Esophagus (tissue), 2 donors: Measurements from ENCODE around the gene AGBL1. TPM values are rescaled to one million over a fixed set of nuclear protein-coding genes. Genes with fewer than 3 reads are reported as not detected.

Experiments used
- H3K27ac ChIP-seq, 2 donors: one replicate each; pipeline ENCODE4 v1.5.1; 2013; ENCODE audit warnings: low read depth in 2 of 2, mild to moderate bottlenecking in 2 of 2, inconsistent platforms in 1 of 2, low read length in 1 of 2, moderate library complexity in 1 of 2
- H3K27me3 ChIP-seq, 2 donors: one replicate each; pipeline ENCODE4 v1.6.1; 2013; ENCODE audit warnings: low read length in 2 of 2, control low read depth in 1 of 2, mild to moderate bottlenecking in 1 of 2; ENCODE audit not compliant: insufficient read depth in 2 of 2, control insufficient read depth in 1 of 2
- H3K36me3 ChIP-seq, 2 donors: one replicate each; pipeline ENCODE4 v1.6.1; 2013; ENCODE audit warnings: low read length in 1 of 2; ENCODE audit not compliant: control insufficient read depth in 2 of 2, insufficient read depth in 2 of 2
- H3K4me1 ChIP-seq, 2 donors: one replicate each; pipeline ENCODE4 v1.6.1; 2013; ENCODE audit warnings: low read length in 1 of 2; ENCODE audit not compliant: control insufficient read depth in 2 of 2, insufficient read depth in 2 of 2
- H3K4me3 ChIP-seq, 2 donors: one replicate each; pipeline ENCODE4 v1.5.1; 2013; ENCODE audit warnings: low read length in 2 of 2, mild to moderate bottlenecking in 2 of 2, low read depth in 1 of 2, moderate library complexity in 1 of 2
- H3K9me3 ChIP-seq, 2 donors: one replicate each; pipeline ENCODE4 v1.6.1; 2013; ENCODE audit warnings: mild to moderate bottlenecking in 2 of 2, low read depth in 1 of 2, low read length in 1 of 2, moderate library complexity in 1 of 2; ENCODE audit not compliant: control insufficient read depth in 2 of 2, insufficient read depth in 1 of 2
- WGBS, 2 donors: extraction: QIAGEN DNeasy Blood & Tissue Kit; methylation state at CpG; one replicate each; pipeline ENCODE4 v1.1.7; 2013; 5-methylcytosine and 5-hydroxymethylcytosine counted together
- polyA plus RNA-seq, 2 donors: library from polyadenylated mRNA; stranded (reverse); fragments of 200-250 nt; gene quantifications; one replicate each; pipeline ENCODE4 v1.2.3, GENCODE V29; 2013
- donor health status: healthy with polysubstance abuse.
- donor health status: Bipolar disorder and iron deficiency.

AGBL1 gene
- polyA plus RNA-seq, 2 donors: 0.01 TPM; not detected in 1

GRCh38 chr15:86846036-86846435 lies 766.4 kb downstream of the AGBL1 start:
- peaks cover 0 to 2% of the 10 kb centered on the region in 2 donors for H3K9me3 ChIP-seq
- H3K27ac ChIP-seq: no peak overlapping the region
- H3K4me1 ChIP-seq: no peaks in the 10 kb centered on the region
- H3K4me3 ChIP-seq: no peak overlapping the region
- H3K27me3 ChIP-seq: no peaks in the 10 kb centered on the region
- H3K36me3 ChIP-seq: no peaks in the 10 kb centered on the region
- WGBS, 2 donors: 72 to 79% methylated on average over 2 of the region's 2 CpGs

- Histone ChIP-seq H3K36me3 (no peaks in the 10 kb centered on the region), H3K4me1 (no peaks in the 10 kb centered on the region), H3K4me3 (no peak overlapping the region), H3K27me3 (no peaks in the 10 kb centered on the region), H3K9me3 (peaks cover 0 to 2% of the 10 kb centered on the region in 2 donors), H3K27ac (no peak overlapping the region)
- WGBS, 2 donors: 89 to 91% methylated on average over 5 of the region's 5 CpGs
Observed at GRCh38 chr15:86849136-86849535, 769.5 kb downstream of the AGBL1 start.

GRCh38 chr15:86849558-86850285 lies 770.1 kb downstream of the AGBL1 start:
- Histone ChIP-seq H3K4me3 (no peak overlapping the region), H3K27me3 (no peaks in the 10 kb centered on the region), H3K36me3 (no peaks in the 10 kb centered on the region), H3K4me1 (no peaks in the 10 kb centered on the region), H3K27ac (no peak overlapping the region), H3K9me3 (peaks cover 0 to 2% of the 10 kb centered on the region in 2 donors)
- WGBS, 2 donors: 87 to 91% methylated on average over 6 of the region's 6 CpGs

- Histone ChIP-seq H3K27me3 (no peaks in the 10 kb centered on the region), H3K36me3 (no peaks in the 10 kb centered on the region), H3K4me3 (no peak overlapping the region), H3K27ac (no peak overlapping the region), H3K9me3 (peaks cover 0 to 2% of the 10 kb centered on the region in 2 donors), H3K4me1 (no peaks in the 10 kb centered on the region)
- 66 to 82% methylated on average over 1 of the region's 1 CpG for WGBS, 2 donors
Observed at GRCh38 chr15:86850939-86851338, 771.3 kb downstream of the AGBL1 start.

GRCh38 chr15:86852741-86853140 lies 773.1 kb downstream of the AGBL1 start:
- no peak overlapping the region for H3K27ac ChIP-seq
- no peak overlapping the region for H3K4me3 ChIP-seq
- WGBS, 2 donors: 51 to 68% methylated on average over 2 of the region's 2 CpGs
- H3K36me3 ChIP-seq: no peaks in the 10 kb centered on the region
- no peaks in the 10 kb centered on the region for H3K27me3 ChIP-seq
- no peaks in the 10 kb centered on the region for H3K4me1 ChIP-seq
- peaks cover 0 to 2% of the 10 kb centered on the region in 2 donors for H3K9me3 ChIP-seq

- H3K4me1 ChIP-seq: no peaks in the 10 kb centered on the region
Observed at GRCh38 chr15:86854176-86854575, 774.5 kb downstream of the AGBL1 start.

GRCh38 chr15:86855307-86856291 lies 775.9 kb downstream of the AGBL1 start:
- Histone ChIP-seq H3K4me1 (no peaks in the 10 kb centered on the region), H3K36me3 (no peaks in the 10 kb centered on the region), H3K27ac (no peak overlapping the region), H3K9me3 (no peaks in the 10 kb centered on the region), H3K4me3 (no peak overlapping the region), H3K27me3 (no peaks in the 10 kb centered on the region)
- 66 to 71% methylated on average over 8 of the region's 8 CpGs for whole genome bisulfite sequencing, 2 donors

More at GRCh38 chr15:86854176-86854575, 774.5 kb downstream of the AGBL1 start:
- Histone ChIP-seq H3K9me3 (peaks cover 0 to 2% of the 10 kb centered on the region in 2 donors), H3K27me3 (no peaks in the 10 kb centered on the region), H3K27ac (no peak overlapping the region), H3K36me3 (no peaks in the 10 kb centered on the region), H3K4me3 (no peak overlapping the region)
- WGBS, 2 donors: 64 to 74% methylated on average over 1 of the region's 1 CpG

GRCh38 chr15:86857701-86858100 lies 778.0 kb downstream of the AGBL1 start:
- H3K4me3 ChIP-seq: no peak overlapping the region
- no peak overlapping the region for H3K27ac ChIP-seq
- H3K9me3 ChIP-seq: no peaks in the 10 kb centered on the region
- 81 to 83% methylated on average over 4 of the region's 4 CpGs for WGBS, 2 donors
- no peaks in the 10 kb centered on the region for H3K4me1 ChIP-seq
- H3K36me3 ChIP-seq: no peaks in the 10 kb centered on the region
- no peaks in the 10 kb centered on the region for H3K27me3 ChIP-seq

GRCh38 chr15:86863226-86863915 lies 783.7 kb downstream of the AGBL1 start:
- H3K27me3 ChIP-seq: no peaks in the 10 kb centered on the region
- H3K9me3 ChIP-seq: no peaks in the 10 kb centered on the region
- H3K36me3 ChIP-seq: no peaks in the 10 kb centered on the region
- H3K4me1 ChIP-seq: no peaks in the 10 kb centered on the region
- H3K27ac ChIP-seq: no peak overlapping the region
- H3K4me3 ChIP-seq: no peak overlapping the region
- WGBS, 2 donors: 58 to 59% methylated on average over 4 of the region's 4 CpGs
